ENCODE results near the gene FBXO48. TPM values are rescaled to one million over a fixed set of nuclear protein-coding genes. Genes with fewer than 3 reads are reported as not detected.

FBXO48 gene
- polyA plus RNA-seq, 1 of the 3 experiments (the other 2 are of a cell fraction): 0.30 TPM

- TF ChIP-seq PBX3 (IDR thresholded peaks at IDR 0.05) (no peak), NRF1 (IDR thresholded peaks at IDR 0.05; ENCODE audit: low read depth, low read length) (no peak), YY1 (IDR thresholded peaks at IDR 0.05; ENCODE audit: low read depth) (no peak)
- TF ChIP-seq, protein P1, sequence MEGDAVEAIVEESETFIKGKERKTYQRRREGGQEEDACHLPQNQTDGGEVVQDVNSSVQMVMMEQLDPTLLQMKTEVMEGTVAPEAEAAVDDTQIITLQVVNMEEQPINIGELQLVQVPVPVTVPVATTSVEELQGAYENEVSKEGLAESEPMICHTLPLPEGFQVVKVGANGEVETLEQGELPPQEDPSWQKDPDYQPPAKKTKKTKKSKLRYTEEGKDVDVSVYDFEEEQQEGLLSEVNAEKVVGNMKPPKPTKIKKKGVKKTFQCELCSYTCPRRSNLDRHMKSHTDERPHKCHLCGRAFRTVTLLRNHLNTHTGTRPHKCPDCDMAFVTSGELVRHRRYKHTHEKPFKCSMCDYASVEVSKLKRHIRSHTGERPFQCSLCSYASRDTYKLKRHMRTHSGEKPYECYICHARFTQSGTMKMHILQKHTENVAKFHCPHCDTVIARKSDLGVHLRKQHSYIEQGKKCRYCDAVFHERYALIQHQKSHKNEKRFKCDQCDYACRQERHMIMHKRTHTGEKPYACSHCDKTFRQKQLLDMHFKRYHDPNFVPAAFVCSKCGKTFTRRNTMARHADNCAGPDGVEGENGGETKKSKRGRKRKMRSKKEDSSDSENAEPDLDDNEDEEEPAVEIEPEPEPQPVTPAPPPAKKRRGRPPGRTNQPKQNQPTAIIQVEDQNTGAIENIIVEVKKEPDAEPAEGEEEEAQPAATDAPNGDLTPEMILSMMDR (IDR thresholded peaks at IDR 0.05): no peak
- TF ChIP-seq, protein P2, sequence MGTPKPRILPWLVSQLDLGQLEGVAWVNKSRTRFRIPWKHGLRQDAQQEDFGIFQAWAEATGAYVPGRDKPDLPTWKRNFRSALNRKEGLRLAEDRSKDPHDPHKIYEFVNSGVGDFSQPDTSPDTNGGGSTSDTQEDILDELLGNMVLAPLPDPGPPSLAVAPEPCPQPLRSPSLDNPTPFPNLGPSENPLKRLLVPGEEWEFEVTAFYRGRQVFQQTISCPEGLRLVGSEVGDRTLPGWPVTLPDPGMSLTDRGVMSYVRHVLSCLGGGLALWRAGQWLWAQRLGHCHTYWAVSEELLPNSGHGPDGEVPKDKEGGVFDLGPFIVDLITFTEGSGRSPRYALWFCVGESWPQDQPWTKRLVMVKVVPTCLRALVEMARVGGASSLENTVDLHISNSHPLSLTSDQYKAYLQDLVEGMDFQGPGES (IDR thresholded peaks at IDR 0.05; ENCODE audit: low read depth, low read length): no peak
These were observed 37.7 kb downstream of the FBXO48 start (continued) for GRCh38 chr2:68429311-68429826.

DNA sequence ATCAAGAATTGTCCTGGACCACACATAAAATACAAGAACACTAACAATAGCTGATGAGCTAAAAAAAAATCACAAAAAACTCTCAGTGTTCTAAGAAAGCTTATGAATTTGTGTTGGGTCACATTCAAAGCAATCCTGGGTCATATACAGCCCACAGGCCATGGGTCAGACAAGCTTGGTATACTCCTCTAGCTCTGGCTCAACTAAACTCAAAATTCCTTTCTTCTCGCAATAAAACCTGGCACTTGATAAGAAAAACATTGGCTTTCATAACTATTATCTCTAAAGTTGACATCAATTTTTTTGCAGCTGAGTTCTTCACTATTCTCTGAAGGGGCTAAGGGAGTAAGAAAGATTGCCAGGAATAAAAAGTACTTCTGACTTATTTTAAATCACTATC, 38.3 kb downstream of the FBXO48 start:
- no peaks in the 10 kb centered on the region for H3K36me3 ChIP-seq (replicated peaks in 1 of 2; ENCODE audit: control insufficient read depth in 1 of 2, insufficient read depth in 2 of 2, low read length in 1 of 2)
- no peaks in the 10 kb centered on the region for H3K27me3 ChIP-seq (ENCODE audit: insufficient read depth)
- H3F3A ChIP-seq (replicated peaks; ENCODE audit: insufficient read depth): no peaks in the 10 kb centered on the region
- H4K20me1 ChIP-seq (ENCODE audit: insufficient read depth): no peaks in the 10 kb centered on the region
- ChIA-PET CTCF (interaction anchor here (0.7 to 2.3 kb wide), 2 partner anchors 12 to 78 kb away, joined by 3 to 16 read pairs; no protein-coding TSS in a partner anchor), POLR2A (no interaction called here)
- no peaks in the 10 kb centered on the region for H3K4me1 ChIP-seq (ENCODE audit: control insufficient read depth in 1 of 2, insufficient read depth in 2 of 2, low read depth in 1 of 2, low read length in 1 of 2)
- no peak overlapping the region for H3K4me2 ChIP-seq
- no peaks in the 10 kb centered on the region for H3K79me2 ChIP-seq (ENCODE audit: insufficient read depth)
- no peak for DNase-seq
- H3K9ac ChIP-seq: no peak overlapping the region
- no peaks in the 10 kb centered on the region for H3K9me2 ChIP-seq
- H2AFZ ChIP-seq (ENCODE audit: low read depth): no peak overlapping the region
- no peak overlapping the region for H3K27ac ChIP-seq (ENCODE audit: low read depth in 2 of 2, low read length in 1 of 2)
- TF ChIP-seq NRF1 (IDR thresholded peaks at IDR 0.05; ENCODE audit: low read depth, low read length) (no peak), RXRA (IDR thresholded peaks at IDR 0.05; ENCODE audit: borderline replicate concordance, low read depth) (no peak)
- no peaks in the 10 kb centered on the region for H3K9me3 ChIP-seq
- H3K4me3 ChIP-seq (ENCODE audit: low read depth in 2 of 2, low read length in 1 of 2): no peak overlapping the region
- WGBS (ENCODE audit: low lambda C conversion rate): 41% methylated on average over 1 of the region's 1 CpG

- Histone ChIP-seq H3K4me3 (ENCODE audit: low read depth in 2 of 2, low read length in 1 of 2) (no peak overlapping the region), H3K9me3 (no peaks in the 10 kb centered on the region), H3F3A (replicated peaks; ENCODE audit: insufficient read depth) (no peaks in the 10 kb centered on the region), H3K36me3 (replicated peaks in 1 of 2; ENCODE audit: control insufficient read depth in 1 of 2, insufficient read depth in 2 of 2, low read length in 1 of 2) (no peaks in the 10 kb centered on the region), H3K9me2 (no peaks in the 10 kb centered on the region), H3K4me1 (ENCODE audit: control insufficient read depth in 1 of 2, insufficient read depth in 2 of 2, low read depth in 1 of 2, low read length in 1 of 2) (no peaks in the 10 kb centered on the region), H3K9ac (no peak overlapping the region), H3K27me3 (ENCODE audit: insufficient read depth) (no peaks in the 10 kb centered on the region), H3K79me2 (ENCODE audit: insufficient read depth) (no peaks in the 10 kb centered on the region), H3K27ac (ENCODE audit: low read depth in 2 of 2, low read length in 1 of 2) (no peak overlapping the region), H4K20me1 (ENCODE audit: insufficient read depth) (no peaks in the 10 kb centered on the region), H3K4me2 (no peak overlapping the region), H2AFZ (ENCODE audit: low read depth) (no peak overlapping the region)
- no peak for TF ChIP-seq TEAD4 (IDR thresholded peaks at IDR 0.05; ENCODE audit: borderline replicate concordance, insufficient read depth)
- no peak for TF ChIP-seq POLR2AphosphoS5 (IDR thresholded peaks at IDR 0.05; ENCODE audit: low read depth, low read length)
- TF ChIP-seq FOXJ3 (CRISPR knock-in tag; IDR thresholded peaks at IDR 0.05): no peak
- TF ChIP-seq PBX3 (IDR thresholded peaks at IDR 0.05): no peak
- TF ChIP-seq RCOR1 (IDR thresholded peaks at IDR 0.05; ENCODE audit: low read length): no peak
- TF ChIP-seq JUND (IDR thresholded peaks at IDR 0.05): no peak
- no peak for TF ChIP-seq CHD2 (IDR thresholded peaks at IDR 0.05; ENCODE audit: low read length, partially characterized antibody)
- TF ChIP-seq, protein P3, sequence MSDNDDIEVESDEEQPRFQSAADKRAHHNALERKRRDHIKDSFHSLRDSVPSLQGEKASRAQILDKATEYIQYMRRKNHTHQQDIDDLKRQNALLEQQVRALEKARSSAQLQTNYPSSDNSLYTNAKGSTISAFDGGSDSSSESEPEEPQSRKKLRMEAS (IDR thresholded peaks at IDR 0.05; ENCODE audit: low read depth): no peak
- TF ChIP-seq YY1 (IDR thresholded peaks at IDR 0.05; ENCODE audit: low read depth): no peak
- TF ChIP-seq SIN3A (IDR thresholded peaks at IDR 0.05; ENCODE audit: borderline replicate concordance, low read depth, low read length): no peak
- no peak for DNase-seq
- ChIA-PET CTCF (interaction anchor here (2.3 kb wide), 1 partner anchor 12 kb away, joined by 16 read pairs; no protein-coding TSS in a partner anchor), POLR2A (no interaction called here)
- WGBS (ENCODE audit: low lambda C conversion rate): 47% methylated on average over 4 of the region's 4 CpGs
These were observed 39.0 kb downstream of the FBXO48 start for GRCh38 chr2:68428126-68428525.

Data from SK-N-SH (cell line).